GM10847 (cell line): ENCODE results near the gene PGS1.

Source experiments
- POLR2A ChIP-seq: IDR thresholded peaks from 2 replicates; pipeline ENCODE4 v1.6.1; 2011; ENCODE audit not compliant: insufficient read length; ENCODE audit errors: extremely low read depth

The PGS1 gene

DNA sequence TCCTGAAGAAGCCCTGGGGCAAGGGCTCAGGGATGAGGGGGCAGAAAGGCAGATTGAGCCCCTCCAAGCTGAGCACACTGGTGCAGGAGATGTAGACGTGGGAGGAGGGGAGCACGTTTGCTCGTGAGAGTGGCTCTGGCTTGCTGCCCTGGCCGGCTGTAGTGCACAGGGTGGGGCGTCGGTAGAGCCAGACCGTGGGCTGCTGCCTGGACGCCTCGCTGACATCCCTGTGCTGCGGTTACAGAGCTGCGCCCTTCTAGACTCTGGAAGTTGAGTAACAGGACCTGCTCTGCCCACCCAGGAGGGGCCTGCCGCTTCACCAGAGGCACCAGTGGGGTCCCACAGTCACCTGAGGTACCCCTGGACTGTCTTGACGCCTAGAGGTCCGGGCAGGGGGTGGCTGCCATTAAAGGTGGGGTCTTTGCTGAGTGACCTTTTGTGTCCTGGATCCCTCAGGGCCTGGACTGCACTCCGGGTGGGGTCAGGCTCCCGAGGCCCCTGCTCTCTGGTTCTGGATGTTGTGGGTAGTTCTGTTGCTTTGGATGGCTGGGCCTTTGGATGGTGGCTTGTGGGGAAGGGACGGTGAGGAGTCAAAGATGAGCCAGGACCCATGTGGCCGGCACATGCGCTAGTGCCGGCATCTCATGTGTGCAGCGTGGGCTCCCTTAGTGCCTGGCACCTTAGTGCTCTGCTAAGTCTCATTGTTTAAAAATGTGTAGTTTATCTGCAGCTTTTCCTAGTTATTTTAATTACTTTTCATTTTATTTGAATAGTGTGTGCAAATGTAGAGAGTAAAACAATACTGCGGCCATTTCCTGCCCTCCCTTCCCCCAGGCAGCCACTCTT, 41.7 kb downstream of the PGS1 start:
- TF ChIP-seq POLR2A = no peak

DNA sequence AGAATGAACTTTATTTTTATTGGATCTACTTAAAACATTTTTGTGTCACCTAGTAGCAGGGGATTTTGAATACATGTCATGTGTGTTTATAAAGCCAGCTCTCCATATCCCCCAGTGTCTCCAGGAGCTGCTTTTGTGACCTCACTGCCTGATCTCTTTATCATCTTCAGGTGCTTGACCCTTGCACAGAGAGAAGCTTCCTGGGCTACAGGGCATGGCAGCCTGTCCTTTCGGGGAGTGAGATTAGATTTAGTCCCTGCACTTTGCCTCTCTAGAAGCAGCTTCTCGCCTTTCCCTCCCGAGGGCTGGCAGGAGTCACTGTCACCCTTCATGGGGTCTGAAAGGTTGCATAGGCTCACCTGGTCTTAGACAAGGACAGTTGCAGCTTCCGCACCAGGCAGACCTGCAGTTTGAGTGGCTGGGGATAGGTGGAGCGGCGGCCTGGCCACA, 42.7 kb downstream of the PGS1 start:
- no peak for TF ChIP-seq POLR2A

DNA sequence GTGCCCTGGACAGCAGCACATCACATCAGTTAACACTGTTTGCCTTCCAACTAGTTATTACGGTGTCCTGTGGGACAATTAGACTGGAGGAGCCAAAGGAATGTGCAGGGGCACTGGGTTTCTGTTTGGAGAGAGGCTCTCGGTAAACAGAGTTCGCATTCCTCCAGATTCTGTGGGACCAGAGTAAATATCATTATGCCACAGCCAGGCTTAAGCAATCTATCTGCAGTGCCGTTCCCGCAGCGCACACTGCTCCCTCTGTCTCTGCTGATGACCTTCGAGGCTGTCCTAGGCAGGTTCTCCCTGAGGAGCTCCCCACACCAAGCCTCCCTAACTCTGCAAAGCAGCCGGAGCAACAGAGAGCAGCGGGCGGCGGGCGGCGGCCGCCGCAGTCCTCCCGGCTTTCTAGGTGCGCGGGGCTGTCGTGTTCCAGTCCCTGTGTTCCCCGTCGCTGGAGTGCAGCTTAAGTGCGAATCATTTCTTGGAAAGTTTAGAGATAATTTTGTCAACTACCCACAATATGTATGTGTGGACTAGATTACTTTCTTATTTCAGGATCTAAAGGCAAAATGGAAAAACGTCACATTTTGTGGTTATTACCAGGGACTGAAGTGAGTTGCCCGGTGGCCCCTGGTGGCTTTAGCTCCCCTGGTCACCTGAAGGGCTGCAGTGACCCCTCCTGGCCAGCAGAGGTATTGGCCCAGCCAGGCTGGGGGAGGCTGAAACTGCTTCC, 43.3 kb downstream of the PGS1 start:
- TF ChIP-seq POLR2A = no peak

DNA sequence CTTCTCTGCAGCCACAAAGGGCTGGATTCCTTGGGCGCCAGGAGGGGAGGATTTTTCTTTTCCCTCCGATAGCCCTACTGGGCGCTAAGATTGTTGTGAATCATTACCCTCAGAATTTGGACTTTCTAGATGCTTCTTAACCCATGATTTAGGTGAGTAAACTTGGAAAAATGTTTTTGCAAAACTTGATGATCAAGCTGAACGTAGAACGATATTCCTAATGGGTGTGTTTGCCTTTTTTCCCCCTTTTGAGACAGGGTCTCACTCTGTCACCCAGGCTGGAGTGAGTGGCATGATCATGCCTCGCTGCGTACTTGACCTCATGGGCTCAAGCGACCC, 43.8 kb downstream of the PGS1 start:
- no peak for TF ChIP-seq POLR2A

DNA sequence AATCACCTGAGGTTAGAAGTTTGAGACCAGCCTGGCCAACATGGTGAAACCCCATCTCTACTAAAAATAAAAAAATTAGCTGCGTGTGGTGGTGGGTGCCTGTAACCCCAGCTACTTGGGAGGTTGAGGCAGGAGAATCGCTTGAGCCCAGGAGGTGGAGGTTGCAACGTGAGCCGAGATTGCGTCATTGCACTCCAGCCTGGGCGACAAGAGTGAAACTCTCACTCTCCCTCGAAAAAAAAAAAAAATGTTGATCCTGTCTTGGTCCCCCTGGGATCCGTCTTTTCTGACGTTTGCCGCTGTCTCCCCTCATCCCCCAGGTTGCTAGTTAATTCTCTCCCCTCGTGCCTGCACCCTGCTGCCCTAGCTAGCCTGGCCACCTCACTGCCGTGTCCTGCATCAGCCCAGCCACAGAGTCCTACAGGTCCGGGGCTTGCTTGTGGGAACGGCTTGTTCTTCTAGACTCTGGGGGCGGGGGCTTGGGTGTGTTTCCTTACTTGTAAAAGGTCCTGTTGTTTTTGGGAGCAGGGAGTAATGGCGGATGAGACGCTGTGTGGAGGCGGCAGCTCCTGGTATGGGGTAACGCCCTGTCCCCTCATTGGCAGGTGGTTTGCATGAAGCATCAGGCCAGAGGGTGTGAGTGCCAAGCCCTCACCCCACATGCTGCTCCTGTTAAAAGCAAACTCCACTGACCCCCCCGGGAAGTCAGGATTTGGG, 44.6 kb downstream of the PGS1 start:
- no peak for TF ChIP-seq POLR2A

DNA sequence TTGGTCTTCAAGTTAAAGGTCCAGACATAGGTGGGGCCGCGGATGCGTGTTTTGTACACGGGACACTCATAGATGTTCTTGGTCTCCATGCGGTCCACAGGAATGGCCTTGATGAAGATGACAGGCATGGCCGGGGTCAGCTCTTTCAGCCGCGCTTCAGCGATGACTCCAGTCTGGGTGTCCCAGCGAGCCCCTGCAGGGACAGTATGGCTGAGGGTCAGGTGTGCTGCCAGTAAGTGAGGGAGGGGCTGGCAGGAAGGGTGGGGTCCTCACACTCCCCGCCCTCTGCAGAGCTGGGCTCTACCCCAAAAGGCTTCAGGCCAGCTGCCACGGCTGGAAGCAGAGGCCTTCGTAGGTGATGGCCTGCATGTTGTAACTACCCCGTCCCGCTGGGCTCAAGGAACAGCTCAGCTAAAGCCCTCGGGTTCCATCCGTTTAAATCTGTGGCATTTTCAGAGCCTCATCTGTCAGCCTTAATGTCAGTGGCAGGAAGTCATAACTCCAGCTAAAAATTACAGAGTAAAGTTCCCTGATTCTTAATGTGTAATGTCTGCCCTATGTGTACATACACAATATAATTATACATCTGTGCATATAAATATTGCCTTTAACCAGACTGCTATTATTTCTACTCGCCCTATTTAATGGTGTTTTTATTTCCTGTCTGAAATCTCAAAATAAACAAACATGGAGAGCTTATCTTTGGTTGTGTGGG, 45.7 kb downstream of the PGS1 start:
- TF ChIP-seq POLR2A = no peak

DNA sequence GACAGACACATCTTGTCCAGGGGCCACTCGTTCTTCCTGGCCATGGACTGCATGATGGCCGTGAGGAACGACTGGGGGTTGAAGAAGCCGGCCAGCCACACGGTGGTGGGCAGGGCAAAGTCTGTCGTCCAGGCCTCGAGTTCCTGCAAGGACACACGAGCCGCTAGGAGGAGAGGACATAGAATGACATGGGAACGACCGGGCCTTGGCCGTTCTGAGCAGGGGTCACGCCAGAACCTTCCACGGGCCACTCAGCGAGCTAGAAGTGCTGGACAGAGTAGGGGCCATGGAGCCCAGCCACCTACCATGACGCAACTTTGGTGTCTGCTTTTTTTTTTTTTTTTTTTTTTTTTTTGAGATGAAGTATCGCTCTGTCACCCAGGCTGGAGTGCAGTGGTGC, 47.0 kb downstream of the PGS1 start:
- TF ChIP-seq POLR2A = no peak

DNA sequence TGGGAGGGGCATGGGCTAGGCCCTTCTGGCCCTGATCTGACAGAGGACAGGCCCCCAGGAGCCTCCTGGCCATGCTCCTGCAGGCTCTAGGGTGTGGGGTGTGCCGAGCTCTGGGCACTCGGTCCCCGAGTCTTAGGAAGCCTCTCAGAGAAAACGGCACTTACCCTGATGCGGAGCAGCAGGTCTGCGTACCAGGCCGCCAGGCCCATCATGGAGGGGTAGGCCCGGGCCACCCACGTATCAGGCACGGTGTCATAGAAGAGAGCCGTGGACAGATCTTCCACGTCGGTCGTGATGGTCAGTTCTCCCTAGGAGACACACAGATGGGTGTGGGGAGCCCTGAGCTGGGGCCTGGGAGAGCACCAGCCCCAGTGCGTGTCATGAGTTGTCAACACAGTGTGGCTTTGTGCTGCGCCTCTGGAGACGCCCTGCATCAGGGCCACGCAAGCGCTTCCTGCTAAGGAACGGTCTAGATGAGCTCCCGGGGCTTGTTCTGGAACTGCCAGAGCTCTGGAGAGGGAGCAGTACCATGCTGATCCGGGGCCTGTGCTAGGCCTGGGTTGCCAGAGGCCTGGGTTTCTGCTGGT, 47.9 kb downstream of the PGS1 start:
- TF ChIP-seq POLR2A = no peak

DNA sequence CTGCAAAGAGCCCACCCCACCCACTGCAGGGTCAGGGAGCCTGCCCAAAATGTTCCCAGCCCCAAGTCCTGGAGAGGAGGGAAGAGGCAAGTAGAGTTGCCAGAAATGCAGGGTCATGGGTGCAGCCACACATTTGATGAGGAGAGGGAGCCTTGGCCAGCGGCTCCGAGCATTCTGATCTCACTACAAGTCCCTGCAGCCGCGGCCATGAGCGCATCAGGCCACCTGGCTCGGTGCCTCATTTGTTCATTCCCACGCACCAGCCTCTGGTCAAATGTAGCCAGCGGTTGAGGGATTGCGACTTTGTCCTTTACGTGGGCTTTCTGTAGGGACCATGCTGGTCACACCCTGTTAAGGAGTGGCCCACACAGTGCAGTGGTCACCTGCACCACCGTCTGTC, 48.7 kb downstream of the PGS1 start:
- TF ChIP-seq POLR2A = no peak

DNA sequence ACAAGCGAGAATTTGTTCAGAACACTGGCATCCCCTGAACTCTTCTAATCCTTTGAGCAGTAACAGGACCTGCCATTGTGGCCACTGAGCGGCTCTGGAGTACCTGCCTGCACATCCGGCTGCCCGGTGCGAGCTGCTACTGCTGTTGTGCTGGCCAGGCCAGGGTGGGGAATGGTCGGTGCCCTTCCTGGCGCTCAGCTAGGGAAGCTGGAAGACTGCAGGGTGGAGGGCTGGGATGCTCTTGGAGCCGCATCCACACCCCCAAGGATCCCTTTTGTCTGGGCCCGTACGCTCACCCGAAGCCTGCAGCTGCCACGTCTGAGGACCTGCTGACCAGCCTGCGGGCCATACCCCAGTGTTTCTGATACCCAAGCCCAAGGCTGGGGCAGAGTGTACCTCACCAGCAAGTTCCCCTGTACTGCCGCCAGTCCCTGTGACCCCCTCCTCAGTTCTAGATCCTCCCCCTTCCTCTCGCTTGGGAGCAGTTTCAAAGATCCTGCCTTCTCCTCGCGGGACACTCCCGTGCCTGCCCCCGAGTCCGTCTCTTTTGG, 49.7 kb downstream of the PGS1 start:
- no peak for TF ChIP-seq POLR2A

DNA sequence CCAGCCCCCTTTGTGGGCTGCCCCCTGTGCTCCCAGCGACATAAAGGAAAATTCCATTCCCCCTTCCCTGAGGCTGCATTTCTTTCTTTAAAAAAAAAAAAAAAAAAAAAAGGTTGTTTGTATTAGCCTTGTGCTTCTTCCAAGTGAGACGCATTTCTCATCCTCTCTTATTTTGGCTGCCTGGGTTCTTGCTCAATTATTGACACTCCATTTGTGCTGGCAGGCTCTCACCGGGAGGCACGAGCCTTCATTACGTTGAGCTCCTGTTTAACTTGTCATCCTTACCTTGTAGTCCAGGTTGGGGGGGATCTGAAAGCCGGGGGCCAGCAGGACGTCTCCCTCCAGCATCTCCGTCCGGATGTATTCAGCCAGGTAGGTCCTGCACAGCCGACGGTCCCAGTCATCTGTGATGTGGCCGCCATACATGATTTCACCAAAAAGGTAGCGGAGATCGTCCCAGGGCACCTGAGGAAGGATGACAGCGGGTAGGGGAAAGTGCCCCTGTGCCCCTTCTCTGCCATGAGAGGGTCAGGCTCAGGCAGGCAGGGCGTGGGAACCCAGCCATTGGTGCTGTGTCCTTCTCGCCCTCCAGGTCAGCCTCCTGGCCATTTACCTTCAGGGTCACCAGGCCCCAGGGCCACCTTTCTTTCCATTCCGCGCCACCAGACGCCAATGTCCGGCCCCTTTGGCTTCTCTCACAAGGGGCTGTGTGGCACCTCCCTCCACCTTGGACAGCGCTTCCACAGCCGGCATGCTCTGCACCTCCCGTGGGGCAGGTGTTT, 50.6 kb downstream of the PGS1 start:
- TF ChIP-seq POLR2A = no peak

DNA sequence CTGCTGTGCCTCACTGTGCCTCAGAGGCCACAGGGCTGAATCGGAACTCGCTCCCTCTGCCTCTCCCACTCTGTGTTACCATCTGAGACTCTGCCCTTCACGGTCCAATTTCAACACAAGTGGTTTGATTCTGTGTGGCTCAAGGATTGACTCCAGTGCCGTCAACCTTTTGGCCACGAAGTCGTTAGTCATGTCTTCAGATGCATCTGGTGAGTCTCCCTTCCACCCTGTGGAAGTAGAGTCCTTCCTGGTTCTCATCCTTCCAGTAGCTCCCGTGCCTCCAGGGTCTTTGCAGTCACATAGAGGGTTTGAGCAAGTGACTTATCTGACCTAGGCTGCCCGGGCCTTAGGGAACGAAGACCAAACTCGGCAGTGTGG, 51.2 kb downstream of the PGS1 start:
- no peak for TF ChIP-seq POLR2A

DNA sequence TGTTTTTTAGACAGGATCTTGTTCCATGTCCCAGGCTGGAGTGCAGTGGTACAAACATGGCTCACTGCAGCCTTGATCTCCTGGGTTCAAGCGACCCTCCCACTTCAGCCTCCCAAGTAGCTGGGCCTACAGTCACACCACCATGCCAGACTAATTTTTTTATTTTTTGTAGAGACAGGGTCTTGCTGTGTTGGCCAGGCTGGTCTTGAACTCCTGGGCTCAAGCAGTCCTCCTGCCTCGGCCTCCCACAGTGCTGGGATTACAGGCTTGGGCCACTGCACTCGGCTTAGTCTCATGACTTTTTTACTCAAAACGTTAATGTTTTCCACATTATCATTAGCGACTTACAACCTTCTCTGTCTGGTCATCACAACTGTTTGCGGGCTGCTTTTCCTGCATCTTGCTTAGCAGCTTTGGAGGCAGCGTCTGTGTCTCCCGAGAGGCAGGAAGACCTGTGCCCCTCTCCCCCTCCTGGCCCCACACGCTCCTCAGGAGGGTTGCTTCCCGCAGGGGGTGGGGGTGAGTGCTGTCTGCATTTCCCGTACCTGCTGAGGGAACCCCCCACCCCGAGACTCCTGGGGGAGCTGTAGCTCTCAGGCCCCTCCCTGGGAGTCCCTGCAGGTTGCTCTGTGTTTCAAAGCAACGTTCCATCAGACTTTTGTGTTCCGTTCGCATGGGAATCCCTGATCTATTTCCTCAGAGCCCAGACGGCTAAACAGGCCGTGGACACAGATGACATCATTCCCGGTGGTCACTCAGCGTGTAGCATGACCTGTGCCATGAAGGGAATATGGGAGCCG, 52.6 kb downstream of the PGS1 start:
- TF ChIP-seq POLR2A = no peak
